HG03103 (cell line): ENCODE measurements around the gene TRIM54.

Experiments
- ATAC-seq: cut with Tn5 transposase; IDR thresholded peaks from one replicate; pipeline ENCODE4 v1.9.1; 2021; ENCODE audit warnings: low read depth; ENCODE audit not compliant: unreplicated experiment

The TRIM54 gene, protein sequence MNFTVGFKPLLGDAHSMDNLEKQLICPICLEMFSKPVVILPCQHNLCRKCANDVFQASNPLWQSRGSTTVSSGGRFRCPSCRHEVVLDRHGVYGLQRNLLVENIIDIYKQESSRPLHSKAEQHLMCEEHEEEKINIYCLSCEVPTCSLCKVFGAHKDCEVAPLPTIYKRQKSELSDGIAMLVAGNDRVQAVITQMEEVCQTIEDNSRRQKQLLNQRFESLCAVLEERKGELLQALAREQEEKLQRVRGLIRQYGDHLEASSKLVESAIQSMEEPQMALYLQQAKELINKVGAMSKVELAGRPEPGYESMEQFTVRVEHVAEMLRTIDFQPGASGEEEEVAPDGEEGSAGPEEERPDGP

DNA sequence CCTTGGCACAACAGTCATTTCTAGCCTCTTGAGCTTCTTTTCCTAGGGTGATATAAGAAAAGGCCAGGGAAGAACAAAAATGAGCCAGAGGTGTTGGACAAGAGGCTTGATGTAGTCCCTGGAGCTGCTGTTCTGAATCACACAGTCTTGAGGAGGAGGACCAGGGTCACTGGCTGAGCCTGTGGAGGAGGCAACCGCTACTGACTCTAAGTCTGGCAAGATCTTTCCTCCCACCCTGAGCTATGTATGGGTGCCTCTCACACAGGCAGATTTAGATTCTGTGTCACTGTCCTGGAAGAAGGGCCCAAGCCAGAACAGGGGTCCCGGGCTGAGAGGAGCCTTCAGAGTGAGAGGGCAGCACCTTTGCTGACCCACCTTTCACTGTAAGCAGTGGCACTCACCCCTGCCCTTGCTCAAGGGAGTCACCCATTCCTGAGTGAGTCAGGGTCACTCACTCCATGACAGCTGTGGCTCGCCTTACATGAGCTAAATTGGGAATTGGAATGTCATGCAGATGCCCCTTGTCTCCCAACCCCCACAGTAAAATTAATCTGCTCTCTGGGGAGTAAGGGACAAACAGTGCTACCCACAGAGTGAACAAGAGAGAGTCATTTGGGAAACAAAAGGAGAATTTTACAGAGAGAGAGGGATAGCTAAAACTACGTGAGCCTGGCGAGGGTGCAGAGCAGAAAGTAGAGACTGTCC is at the start of gene TRIM54:
TRIM54 (plus strand) TSS at position 575 of the 705 bp plus-strand sequence. CDS start 303 bp downstream, outside the sequence.
- ATAC-seq: no peak

DNA sequence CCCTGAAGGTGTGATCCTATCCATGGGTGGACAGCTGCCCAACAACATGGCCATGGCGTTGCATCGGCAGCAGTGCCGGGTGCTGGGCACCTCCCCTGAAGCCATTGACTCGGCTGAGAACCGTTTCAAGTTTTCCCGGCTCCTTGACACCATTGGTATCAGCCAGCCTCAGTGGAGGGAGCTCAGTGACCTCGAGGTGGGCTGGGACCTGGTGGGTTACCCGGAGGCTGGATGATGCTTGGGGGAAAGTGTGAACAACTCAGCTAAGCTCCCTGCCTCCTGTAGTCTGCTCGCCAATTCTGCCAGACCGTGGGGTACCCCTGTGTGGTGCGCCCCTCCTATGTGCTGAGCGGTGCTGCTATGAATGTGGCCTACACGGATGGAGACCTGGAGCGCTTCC is 48.9 kb upstream of the TRIM54 start:
- ATAC-seq: no peak

DNA sequence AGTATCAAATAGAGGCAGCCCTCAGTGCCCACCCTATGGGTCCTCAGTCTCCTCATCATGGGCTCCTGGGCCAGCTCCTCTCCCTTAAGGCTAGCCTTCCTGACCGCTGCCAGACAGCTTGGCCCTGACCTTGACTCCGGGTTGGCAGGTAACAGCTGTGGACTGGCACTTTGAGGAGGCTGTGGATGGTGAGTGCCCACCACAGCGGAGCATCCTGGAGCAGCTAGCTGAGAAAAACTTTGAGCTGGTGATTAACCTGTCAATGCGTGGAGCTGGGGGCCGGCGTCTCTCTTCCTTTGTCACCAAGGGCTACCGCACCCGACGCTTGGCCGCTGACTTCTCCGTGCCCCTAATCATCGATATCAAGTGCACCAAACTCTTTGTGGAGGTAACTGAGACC is 46.1 kb upstream of the TRIM54 start:
- no peak for ATAC-seq

DNA sequence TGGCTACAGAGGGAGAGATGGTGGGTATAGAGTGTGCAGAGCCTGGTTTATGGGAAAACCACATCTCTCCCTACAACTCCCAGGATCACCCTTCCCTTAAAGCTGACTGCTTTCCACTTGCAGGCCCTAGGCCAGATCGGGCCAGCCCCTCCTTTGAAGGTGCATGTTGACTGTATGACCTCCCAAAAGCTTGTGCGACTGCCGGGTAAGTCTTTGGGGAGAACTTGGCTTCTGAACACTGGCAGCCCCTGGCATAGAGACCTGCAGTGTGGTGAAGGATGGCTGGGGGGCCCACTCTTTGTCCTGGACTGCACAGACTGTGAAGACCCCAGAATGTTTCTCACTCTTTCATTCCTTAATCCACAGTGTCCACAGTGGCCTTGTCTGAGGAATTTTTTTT is 45.6 kb upstream of the TRIM54 start:
- no peak for ATAC-seq

DNA sequence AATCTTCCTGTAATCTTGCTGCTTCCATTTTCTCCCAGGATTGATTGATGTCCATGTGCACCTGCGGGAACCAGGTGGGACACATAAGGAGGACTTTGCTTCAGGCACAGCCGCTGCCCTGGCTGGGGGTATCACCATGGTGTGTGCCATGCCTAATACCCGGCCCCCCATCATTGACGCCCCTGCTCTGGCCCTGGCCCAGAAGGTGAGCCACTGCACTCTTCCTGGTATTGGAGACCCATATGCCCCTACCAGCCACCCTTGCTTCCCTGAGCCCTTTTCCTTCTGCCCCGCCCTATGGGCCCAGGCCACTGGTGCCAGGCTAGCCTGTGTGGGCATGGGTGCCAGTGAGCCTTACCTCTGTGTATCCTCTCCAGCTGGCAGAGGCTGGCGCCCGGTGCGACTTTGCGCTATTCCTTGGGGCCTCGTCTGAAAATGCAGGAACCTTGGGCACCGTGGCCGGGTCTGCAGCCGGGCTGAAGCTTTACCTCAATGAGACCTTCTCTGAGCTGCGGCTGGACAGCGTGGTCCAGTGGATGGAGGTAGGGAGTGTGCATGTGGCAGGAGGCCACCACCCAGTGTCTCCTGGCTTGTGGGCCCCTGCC is 44.8 kb upstream of the TRIM54 start:
- no peak for ATAC-seq

DNA sequence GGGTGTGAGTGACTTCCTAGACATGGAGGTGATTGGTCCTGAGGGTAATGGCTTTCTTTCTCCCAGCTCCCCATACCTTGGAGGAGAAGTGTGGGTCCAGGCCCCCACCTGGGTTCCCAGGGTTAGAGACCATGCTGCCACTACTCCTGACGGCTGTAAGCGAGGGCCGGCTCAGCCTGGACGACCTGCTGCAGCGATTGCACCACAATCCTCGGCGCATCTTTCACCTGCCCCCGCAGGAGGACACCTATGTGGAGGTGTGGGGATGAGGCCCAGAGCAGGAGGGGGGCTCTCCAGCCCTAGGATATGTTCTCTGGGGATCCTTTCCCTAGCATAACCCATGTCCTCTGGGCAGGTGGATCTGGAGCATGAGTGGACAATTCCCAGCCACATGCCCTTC is 43.3 kb upstream of the TRIM54 start:
- ATAC-seq: no peak

DNA sequence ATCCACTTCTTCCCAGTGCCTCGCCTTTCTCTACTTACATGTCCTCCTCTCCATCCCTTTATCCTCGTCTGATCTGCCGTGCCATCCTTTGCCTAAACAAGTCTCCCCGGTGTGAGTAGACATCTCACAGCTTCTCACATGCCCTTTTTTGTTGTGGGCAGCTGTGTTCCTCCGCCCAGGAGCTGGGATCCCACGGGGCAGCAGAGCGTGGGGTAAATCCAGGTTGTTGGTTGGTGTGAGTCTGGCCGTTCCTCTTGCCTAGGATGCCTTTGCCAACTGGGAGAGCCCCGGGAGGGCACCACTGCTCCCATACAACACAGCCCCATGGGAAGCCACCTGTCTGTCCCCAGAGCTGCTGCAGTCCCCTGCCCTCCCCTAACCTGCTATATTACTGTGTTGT is 41.8 kb upstream of the TRIM54 start:
- ATAC-seq: no peak

DNA sequence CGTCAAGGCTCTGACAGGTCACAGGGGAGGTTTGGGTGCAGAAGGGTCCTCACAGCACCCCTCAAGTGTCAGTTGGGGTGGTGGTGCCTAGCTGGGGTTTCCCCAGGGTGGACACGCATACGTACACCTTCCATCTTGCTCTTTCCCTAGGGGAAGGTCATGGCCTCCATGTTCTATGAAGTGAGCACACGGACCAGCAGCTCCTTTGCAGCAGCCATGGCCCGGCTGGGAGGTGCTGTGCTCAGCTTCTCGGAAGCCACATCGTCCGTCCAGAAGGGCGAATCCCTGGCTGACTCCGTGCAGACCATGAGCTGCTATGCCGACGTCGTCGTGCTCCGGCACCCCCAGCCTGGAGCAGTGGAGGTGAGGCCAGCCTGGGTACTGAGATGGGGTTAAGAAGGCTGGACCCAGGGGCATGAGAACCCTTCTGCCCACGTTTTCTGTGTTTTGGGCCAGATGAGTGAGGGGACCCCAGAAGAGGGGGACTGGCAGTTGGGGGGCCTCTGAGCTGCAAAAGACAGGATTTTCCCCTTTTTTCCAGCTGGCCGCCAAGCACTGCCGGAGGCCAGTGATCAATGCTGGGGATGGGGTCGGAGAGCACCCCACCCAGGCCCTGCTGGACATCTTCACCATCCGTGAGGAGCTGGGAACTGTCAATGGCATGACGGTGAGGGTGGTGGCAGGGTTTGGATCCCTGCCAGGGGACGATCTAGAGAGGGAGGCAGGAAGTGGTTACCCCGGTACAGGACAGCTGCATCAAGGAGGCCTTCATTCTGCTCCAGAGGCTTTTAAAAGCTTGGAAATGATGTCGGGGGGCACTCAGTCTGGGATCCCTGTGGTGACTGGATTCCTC is 40.2 kb upstream of the TRIM54 start:
- no peak for ATAC-seq

DNA sequence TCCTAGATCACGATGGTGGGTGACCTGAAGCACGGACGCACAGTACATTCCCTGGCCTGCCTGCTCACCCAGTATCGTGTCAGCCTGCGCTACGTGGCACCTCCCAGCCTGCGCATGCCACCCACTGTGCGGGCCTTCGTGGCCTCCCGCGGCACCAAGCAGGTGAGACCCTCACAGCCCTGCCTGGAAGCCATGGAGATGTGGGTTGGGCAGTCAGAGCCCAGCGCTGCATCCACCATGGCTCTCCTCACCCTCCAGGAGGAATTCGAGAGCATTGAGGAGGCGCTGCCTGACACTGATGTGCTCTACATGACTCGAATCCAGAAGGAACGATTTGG is 39.6 kb upstream of the TRIM54 start:
- no peak for ATAC-seq

DNA sequence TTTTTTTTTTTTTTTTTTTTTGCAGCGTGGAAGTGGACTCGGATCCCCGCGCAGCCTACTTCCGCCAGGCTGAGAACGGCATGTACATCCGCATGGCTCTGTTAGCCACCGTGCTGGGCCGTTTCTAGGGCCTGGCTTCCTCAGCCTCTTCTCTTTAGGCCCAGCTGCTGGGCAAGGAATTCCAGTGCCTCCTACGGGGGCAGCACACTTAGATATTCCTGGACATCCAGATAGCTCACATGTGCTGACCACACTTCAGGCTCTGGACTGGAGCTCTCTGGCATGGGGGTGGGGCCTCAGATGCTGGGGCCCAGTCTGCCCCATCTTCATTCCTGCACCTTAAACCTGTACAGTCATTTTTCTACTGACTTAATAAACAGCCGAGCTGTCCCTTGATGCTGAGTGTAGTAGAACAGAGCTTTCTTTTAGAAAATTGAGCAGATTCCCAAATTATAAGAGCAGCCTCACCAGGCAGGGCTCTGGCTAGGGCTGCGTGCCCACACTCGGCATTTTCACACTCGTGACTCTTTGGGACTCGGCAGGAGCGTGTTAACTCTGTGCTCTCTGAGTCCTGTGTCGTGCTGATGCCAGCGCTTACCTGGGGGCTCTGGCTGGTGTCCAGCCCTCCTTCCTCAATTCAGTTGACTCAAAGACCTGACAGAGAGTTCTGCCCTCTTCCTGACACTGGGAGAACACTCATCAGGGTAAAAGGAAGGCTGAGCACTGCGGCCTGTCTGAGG is 38.7 kb upstream of the TRIM54 start:
- no peak for ATAC-seq

DNA sequence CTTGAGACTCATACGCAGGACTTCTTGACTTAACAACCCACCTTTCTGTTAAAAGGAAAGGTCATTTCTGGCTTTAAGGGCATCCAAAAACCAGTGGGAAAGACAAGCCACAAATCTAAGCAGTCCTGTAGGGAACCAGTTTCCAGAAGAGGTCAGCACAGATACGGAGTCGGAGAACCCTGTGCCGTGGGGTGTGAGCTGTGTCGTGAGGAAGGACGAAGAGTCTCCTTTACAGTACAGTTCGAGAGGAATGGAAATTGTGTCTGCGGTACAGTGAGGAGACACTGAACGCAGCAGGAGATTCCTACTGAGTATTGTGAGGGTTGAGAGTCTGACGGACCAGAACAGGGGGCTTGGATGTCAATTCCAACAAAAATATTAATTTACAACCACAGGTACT is 37.1 kb upstream of the TRIM54 start:
- no peak for ATAC-seq

DNA sequence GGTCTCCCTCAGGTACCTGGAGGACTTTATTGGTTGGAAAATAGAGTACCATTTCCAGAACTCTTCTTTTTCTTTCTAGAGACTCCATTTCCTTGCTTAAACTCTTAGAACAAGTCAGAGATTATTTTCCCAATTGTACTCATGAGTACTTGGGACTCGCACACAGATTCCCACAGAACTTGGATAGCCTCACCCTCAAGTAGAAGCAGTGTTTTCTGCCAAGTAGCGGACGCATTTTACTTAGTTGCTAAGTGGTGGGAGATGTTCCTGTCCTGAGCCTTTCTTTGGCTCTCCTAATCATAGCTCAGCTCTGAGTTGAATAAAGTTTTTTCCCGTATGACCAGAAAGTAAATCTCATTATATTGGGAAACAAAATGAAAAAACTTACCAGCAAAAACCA is 36.6 kb upstream of the TRIM54 start:
- ATAC-seq: no peak

DNA sequence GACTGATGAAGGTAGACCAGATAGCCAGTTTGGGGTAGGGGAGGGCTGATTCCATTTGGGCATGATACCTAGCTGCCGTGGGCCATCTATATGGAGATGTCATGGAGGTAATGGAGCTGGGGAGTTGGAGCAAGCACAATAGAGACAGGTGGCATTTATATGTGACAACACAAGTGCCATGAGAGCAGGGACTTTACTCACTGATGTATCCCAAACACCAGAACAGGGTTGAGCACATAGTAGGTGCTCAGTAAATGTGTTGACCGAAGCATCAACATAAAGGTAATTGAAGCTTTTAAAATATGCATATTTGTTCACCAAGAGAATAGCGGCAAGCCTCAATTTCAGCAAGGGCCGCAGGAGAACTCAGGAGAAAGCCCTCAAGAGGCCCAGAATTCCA is 34.3 kb upstream of the TRIM54 start:
- ATAC-seq: no peak

DNA sequence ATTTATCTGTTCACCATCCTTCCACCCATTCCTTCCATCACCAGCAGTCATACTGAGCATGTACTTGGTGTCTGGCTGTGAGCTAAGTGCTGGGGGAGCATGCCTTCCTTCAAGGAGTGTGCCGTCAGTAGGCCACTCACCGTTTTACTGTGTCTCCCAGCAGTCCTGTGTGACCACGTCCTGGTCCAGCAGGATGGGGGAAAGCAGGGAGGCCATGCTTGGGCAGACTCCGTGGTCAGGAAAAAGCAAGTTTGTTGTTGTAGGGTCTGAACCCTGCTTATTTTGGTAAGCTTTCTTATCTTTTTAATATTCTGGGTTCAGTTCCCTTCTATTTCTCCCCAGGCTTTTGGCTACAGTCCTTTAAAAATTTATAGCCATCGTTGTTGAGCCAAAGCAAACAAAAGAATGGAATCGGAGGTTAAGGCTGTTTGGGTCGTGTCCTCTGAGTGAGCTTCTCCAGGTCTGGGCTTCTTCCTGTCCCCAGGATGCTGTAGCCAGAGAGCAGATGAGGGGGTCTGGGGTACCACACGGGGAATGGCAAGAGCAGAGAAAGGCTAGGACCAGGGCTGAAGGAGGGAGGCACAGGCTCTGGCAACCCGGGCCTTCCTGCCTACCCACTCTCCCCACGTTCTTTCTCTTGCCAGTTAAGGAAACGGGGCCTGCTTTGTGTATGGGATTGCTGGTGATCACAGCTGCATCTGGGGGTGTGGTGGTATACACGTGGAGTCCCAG is 32.9 kb upstream of the TRIM54 start:
- no peak for ATAC-seq

DNA sequence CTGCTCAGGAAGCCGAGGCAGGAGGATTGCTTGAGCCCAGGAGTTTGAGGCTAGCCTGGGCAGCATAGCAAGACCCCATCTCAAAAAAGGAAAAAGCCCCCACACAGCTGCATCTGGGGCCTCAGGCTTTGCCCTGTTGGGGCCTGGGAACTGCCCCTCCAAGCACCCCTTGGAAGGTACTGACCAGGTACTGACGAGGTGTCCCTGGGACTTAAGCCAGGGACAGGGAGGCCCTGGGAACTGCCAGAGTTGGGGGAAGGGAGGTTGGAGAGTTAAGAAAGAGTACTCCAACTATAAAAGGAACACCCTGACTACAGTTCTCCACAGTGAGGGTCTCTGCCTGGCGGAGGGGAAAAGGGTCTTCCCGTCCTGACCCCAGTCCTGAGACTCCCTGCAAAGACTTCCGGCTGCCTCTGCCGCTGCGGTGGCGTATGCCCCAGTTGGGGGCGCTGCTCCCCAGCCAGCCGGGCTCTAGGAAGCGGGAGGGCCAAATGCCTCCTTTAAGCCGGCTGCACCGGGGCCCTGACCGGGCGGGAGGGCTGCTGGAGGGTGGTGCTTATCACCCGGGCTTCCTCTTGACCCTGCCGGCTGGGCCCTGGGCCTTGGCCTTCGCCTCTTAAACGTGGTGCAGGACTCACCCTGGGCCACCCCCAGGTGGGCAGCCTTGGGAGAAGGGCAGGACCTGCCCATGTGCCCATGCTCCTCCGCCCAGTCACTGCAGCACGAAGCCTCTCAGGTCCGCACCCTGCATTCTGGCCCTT is 32.2 kb upstream of the TRIM54 start:
- ATAC-seq: no peak

DNA sequence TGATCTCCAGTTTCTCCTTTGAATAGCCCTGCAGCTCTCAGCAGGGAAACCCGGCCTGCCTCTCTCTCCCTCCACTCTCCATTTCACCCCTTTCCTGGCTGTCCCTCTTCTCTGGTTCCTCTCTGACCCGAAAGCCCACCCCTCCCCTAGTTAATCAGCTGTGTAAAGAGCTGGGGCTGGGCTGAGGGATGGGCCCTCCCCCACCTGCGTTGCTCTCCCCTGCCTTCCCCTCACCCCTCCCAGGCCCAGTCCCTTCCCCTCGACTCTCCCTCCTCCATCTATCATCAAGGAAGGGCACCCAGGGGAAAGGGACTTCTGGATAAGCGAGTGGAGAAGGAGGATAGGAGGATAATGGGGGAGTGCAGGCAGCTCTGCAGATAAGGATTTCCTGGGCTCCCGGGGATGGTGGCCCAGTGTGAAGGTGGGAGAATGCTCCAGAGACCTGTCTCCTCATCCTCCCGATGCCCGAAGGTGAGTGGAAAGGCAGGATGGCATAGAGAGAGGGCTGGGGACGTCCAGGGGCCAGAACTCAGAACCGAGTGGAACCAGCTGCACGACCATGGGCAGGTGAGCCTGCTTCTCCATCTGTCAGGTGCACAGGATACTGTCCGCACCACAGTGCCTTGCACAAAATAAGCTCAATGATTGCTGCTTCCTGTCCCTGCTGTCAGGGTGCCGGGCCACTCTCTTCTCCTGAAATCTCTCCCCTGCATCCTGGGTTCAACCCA is 31.4 kb upstream of the TRIM54 start:
- no peak for ATAC-seq

DNA sequence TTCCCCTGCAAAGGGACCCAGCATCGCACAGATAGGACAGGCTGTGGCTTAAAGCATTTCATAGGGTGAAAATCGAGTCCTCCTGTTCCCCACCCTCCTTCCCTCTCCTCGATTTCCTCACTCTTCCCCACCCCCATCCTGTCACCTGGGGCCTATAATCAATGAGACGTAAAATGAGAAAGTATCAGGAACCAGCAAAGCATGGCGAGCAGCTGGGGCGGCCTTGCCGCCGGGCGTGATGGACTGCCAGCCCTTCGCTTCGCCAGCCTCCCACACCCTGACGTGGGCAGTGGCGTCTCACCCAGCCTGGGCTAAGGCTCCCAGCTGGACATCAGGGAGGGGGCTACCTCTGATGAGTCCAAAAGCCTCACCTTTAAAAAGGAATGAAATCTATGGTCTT is 30.5 kb upstream of the TRIM54 start:
- no peak for ATAC-seq

DNA sequence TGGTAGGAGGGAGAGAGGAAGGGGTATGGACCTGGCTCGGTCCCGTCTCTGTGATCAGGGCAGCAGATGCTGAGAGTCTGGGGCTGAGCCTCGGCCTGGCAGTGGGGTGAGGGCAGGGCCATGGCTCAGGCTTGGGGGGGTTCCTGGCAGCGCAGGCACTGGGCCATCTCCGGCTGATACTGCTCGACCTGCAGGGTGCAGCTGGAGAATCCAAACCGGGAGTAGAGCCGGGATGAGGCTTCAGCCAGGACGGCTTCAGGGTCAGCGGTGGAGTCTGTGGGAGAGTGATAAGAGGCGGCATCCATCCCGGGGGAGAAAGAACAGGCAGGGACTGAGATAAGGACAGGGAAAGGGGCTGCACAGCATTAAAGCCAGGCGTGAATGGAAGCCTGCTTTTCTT is 27.0 kb upstream of the TRIM54 start:
- no peak for ATAC-seq
